ENCODE data around the gene KRT6C.
A peak's percentile ranks its signal among the peaks of the same experiment; 100 is the strongest.
"Not testable (repeated sequence)": the region's sequence is repeated elsewhere in the genome, so short reads cannot be mapped to it uniquely, and the experiment has no call there.

KRT6C gene

DNA sequence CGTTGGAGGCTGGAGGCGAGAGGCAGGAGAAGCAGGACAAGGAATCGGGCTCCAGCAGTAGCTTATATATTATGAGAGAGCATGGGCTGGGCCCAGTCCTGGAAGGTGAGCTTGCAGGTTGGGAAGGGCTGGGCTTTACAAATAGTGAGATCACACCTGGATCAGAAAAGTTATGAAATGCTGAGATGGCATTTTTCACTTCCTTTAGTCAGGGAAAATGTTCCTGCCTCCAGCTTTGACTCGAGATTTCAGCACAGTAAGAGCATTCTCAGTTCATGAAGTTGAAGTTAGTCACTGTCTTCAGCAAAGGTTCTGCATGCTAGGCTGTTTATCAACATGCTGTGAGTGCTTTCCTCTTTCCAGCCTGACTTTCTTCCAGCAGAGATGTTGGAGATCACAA lies at the start of gene KRT6C:
KRT6C (minus strand) TSS at position 38 of the 400 bp plus-strand sequence. CDS start 68 bp downstream, outside the sequence.
- no peak for DNase-seq

DNA sequence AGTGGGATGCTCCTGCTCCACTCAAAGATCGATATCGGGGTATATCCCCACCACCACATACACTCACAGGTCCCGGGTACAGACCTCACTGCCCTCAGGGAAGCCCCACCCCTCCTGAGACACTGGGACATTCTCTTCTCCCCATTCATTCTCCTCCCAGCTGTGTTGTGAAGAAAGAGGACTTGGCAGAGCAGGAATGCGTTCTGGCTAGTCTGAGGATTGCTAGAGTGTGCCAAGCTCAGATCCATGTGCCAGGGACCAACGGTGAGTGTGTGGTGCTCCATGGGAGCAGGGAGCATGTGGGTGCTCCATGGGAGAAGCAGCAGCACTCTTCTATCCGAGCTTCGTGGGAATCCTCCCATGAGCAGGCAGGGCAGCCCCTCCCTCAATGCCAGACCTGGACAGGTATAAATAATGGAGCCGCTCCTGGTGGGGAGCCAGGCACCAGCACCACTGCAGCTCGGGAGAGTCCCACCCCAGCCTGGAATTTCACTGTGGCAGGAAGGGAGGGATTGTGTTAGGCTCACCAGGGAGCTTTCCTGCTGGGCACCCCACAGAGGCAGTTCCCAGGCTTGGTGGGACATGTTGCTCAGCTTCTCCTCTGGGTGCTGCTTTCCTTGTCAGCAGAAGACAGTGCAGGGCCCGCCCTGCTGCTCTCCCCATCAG lies 48.9 kb upstream of the KRT6C start:
- no peak for DNase-seq

DNA sequence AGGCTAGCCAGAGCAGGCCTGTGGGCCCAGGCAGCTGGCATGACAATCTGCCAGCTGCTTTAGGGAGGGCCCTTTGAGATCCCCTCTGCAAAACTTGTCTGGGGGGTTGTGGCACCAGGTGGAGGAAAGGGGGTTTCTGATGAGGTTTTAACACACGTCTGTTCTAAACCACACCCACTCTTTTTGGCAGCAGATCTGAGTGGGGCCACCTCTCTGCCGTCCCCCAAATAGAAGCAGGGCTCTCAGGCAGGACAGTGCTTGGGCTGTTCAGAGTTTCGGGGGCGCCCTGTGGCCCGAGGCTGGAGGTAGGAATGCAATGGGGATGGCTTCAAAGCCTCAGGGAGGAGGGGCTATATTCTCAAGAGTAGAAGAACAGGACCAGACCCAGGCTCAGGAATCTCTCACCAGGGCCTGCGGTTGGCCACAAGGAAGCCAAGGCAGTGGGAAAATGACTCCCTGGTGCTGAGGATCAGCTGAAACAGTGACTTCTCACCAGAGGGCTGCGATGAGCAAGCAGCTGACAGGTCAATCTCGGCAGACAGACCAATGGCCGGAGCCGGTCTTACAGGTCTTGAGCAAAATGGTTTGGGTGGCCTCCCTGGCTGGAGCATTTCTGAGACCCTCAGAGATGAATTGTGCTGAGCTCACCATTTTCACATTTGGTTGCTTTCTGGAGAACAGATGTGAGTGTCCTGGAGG lies 48.1 kb upstream of the KRT6C start:
- no peak for DNase-seq

DNA sequence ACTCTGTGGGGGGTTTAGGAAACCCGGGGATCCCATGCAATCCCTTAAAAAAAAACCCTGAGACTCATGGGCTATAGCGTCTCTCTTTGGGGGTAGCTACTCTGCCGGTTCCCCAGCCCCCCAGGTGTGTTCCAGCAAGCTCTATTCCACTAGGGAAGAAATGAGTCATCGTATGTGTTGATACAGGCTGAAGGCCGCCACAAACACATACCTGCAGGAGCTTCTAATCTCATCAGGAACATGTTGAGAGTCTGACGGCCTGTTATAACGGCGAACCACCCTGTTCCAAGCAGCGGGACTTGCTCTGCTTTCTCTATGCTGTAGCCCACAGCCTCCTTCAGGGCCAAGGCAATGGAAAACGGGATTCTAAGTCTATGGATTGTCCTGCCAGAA lies 47.6 kb upstream of the KRT6C start:
- no peak for DNase-seq

DNA sequence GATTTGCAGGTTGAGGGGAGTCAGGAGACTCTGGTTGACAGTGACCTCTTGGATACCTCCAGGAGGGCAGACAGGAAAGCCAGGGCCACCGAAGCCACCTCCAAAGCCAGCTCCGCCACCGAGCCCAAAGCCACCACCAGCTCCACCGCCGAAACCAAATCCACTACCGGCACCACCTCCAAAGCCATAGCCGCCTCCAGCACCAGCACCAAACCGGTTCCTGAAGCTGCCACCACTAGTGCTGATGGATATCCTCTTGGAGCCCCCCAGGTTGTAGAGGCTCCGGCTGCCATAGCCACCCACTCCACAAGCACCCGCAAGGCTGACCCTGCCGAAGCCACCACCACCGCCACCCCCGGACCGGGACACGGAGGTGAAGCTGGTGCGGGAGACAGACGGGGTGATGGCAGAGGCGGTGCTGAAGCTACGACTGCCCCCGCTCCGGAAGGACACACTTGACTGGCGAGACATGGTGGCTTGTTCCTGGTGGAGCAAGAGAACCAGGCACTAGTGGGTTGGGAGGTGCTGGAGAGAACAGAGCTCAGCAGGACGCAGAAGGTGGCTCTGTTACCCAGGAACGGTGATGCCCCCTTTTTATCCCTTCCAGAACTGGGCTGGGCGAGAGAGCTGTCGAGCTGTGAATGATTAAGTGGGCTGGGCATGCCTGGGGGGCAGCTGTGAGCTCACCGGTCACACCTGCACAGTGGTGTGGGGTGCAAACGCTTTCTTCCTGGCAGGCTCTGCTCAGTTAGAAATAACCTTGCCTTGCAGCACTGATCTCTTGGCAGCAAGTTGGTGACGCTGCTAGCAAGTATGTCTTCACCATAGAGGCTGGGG lies 46.4 kb upstream of the KRT6C start, which contains the start of gene KRT5:
KRT5 (minus strand) TSS at position 569 of the 837 bp plus-strand sequence; CDS start at position 471, 98 bp downstream.
- no peak for DNase-seq

DNA sequence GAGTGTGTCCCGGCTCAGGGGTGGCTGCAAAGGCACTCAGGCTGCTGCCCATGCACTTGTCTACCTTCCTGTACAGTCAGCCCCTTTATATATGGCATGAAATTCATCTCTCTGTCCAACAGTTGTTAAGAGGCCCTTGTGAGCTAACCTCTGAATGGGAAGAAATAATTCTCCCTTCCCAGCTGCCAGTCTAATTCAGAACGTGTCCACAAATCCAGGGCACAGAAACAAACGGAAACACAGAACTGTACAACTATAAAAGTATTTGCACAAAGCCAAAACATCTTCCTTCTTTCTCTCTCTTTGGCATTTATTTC lies 45.7 kb upstream of the KRT6C start:
- no peak for DNase-seq

DNA sequence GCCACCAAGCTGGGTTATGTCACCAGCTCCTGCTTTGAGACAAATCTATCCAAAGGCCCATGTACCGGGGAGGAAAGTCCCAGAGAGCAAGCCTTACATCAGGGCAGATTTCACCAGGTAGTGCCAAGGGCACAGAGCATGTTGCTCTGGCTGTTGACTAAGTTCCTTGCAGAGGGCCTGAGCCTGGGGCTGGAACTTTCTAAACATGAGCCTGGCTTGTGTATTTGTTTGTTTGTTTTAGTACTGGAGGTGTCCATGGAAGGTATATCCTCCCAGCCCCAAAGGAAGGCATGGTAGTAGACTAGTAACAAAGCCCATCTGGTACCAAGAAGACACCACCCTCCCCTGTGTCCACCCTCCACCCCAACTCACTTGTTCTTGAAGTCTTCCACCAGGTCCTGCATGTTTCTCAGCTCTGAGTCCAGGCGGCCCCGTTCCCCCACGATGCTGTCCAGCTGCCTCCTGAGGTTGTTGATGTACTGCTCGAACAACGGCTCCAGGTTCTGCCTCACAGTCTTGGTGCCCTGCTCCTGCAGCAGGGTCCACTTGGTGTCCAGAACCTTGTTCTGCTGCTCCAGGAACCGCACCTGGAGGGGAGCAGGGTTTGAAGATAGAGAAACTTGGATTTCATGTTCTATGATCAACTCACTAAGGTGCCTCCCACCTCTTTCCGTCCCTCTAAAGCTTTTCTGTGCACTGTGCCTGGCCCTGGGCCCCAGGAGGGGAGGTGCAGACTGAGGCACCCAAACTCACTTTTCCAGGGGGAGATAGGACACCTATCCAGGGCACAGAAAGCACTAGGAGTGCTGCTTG lies 45.2 kb upstream of the KRT6C start:
- DNase-seq = no peak

DNA sequence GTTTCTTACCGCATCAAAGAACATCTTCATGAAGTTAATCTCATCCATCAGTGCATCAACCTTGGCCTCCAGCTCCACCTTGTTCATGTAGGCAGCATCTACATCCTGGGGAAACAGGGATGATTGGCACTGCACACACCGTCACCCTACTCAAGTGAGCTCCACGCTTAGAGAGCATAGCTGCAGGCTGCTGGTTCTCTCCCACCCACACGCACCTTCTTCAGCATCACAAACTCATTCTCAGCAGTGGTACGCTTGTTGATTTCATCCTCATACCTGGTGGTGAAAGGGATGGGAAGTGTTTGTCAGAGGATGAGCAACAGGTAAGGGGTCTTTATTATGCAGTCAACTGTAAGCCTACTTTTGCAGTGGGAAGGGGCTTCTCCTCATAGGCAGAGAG lies 44.3 kb upstream of the KRT6C start:
- no peak for DNase-seq

DNA sequence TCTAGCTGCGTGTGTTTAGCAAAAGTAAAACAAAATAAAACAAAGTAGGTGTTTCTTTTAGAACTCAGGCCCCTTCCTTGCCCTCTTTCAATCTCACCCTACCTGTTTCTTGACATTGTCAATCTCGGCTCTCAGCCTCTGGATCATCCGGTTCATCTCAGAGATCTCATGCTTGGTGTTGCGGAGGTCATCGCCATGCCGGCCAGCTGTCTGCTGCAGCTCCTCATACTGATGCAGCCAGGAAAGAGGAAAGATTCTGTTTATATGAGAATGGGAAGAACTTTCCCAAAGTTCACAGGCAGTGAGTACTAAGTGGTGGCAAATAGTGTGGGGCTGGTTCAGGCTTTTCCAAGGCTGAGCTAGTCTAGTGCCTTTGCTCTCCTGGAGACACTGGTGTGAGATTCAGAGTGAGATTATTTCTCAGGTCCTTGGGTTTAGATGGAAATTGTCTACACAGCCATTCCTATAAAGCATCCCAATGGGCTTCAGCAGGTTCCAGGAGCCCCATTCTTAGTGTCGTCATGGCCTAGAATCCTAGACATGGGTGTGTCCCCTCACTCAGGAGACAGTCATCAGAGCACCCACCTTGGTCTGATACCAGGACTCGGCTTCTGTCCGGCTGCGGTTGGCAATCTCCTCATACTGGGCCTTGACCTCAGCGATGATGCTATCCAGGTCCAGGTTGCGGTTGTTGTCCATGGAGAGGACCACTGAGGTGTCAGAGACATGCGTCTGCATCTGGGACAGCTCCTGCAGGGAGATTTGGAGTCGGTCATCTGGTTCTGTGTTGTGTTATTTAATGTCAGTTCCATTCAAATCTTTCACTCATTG lies 43.6 kb upstream of the KRT6C start:
- DNase-seq = no peak

DNA sequence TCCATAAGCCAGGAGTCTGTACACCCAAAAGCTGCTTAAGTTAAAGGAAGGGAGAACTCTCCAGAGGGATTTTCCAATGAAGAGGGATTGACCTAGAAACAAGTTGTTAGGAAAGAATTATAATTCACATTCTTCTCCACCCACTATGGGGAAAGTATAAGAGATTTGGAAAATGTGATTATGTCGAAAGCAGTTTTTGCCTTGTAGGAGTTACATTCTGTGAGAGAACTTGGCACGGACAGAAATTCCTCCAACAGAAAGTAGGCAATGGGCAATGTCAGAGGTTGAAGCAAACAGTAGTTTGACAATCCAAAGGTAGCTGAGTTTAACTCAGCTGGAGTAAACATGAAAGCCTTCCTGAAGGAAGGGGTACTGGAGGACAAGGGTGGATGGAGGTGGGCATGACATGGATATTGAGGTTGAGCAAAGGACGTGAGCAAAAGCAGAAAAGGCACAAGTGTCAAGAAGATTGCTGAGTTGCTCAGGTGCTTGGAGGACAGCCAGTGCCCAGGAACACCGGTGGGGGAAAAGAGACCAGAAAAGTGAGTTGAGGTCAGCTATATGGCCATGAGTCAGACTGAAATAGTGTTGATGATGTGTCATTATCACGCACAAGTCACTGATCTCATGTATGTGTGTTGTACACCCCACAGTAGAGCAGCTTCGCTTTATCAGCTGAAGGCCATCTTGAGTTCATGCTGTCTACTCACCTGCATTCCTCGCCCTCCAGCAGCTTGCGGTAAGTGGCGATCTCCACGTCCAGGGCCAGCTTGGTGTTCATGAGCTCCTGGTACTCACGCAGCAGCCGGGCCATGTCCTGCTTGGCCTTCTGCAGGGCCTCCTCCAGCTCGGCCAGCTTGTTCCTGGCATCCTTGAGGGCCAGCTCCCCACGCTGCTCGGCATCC lies 42.6 kb upstream of the KRT6C start:
- DNase-seq = no peak

DNA sequence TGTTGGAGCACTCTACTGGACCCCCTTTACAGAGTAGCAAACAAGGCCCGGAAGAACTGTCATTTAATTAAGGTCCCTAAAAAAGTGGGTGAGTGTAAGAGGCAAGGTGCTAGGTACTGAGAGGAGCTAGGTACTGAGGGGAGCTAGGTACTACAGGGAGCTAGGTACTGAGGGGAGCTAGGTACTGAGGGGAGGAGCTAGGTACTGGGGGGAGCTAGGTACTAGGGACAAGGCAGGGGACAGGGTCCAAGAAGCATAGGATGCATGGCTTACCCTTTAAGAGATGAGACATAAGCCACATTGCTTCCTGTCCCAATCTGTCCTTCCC lies 41.7 kb upstream of the KRT6C start:
- no peak for DNase-seq

DNA sequence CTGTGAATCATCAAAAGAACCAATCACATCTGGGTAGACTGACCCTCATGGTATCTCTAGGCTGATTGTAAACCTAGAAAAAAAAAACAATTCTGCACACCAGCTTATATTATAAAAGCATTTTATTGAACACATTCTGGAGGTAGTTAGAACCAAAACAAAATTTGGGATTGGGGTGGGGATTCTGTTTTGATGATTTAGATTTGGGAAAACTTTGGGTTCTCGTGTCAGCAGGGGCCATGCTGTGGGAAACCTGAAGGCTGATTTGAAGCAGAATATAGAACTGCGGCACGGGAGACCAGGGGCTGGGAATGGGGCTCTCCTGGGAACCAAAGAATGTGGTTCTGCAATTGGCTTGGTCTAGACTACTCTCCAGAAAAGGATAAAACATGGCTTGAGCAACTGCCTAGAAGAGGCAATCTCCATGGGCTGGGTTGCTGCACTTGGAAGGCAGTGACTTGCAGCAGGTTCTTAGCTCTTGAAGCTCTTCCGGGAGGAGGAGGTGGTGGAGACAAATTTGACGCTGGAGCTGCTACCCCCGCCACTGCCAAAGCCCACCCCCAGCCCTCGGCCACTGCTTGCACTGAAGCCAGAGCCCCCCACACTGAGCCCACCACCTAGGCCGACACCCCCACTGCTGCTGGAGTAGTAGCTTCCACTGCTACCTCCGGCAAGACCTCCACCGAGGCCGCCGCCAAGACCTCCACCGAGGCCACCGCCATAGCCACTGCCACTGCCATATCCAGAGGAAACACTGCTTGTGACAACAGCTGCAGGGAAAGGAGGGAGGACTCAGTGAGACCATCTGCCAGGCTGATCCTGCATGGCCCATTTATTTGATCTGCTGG lies 41.1 kb upstream of the KRT6C start:
- DNase-seq = no peak

DNA sequence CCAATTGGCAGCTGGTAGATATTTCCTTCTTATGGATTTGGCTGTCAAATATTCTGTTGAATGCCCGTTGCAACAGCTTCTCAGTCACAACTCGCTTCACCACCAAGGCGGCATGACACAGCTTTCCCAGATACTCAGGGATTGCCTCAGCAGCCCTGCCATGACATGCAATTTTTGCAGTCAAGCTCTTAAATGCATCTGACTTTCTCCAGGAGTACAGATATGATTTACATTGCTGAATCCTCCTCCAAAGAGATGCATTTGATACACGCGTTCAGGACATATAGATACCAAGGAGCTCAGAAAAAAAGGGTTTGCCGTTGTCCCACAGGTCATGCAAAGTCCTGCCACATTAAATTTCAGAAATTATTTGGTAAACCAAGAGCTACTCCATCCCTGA lies 40.1 kb upstream of the KRT6C start:
- DNase-seq = no peak

DNA sequence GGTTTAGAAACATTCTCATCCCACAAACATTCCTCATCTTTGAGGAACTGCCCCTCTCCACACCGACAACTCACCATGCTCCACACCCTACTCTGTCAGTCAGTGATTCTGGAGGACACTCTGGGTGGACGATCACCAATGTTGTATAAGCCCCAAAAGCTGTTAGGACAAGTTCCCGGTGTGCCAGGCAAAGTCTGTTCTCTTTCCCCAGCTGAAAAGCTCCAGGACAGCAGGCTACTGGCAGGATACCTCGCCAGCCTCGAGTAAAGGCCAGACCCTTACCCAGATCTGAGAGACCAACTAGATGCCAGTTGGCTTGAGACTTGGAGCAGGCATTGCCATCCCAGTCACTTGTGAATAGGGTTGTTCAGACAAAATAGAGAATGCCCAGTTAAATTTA lies 34.6 kb upstream of the KRT6C start:
- no peak for DNase-seq

DNA sequence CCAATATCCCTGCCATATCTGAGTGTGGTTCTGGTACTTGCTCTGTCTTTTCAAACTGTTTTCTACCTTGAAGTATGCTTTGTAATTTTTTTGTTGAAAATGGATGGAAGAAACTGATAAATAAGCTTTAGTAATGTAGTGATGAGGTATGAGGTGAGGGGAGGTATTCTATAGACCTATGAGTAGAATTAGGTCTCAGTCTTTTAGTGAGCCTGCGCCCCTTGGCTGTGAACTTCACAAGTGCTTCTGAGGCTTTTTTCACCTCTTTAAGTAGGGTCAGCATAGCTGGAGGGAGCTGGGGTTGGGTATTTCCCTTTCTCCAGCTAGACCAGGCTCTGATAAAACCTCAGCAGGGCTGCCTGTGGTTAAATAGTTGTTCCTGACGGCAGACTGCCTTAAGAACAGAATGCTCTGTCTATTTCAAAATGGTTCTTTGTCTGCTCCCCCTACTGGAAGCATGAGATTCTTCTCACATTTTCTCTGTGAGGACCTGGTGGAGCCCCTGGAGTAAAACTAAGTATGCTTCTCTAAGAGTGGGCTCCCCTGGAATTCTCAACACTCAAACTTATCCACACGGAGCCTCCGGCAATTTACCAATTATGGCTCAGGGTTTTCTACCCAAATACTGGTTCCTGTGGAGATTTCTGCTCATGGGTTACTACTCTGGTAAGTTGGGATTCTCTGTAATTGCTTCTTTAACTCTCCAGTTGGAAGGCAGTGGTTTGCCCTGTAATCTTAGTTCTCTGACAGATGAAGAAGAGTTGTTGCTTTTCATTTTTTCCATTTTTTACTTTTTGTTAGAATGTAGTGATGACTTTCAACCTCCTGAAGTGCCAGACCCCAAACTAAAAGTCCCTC lies 33.5 kb upstream of the KRT6C start:
- peak in 1 of 2 experiments; percentile 22 for DNase-seq

DNA sequence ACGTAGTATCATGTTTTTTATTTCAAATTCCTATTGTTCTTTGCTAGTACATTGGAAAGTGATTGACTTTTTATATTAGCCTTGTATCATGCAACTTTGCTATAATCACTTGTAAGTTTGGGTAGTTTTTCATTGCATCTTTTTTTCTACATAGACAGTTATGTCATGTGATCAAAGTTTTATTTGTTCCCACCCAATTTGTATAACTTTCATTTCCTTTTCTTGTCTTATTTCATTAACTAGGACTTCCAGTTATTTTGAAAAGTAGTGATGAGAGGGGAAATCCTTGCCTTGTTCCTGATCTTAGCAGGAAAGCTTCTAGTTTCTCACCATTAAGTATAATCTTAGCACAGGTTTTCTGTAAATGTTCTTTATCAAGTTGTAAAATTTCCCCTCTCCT lies 29.3 kb upstream of the KRT6C start:
- DNase-seq = no peak

DNA sequence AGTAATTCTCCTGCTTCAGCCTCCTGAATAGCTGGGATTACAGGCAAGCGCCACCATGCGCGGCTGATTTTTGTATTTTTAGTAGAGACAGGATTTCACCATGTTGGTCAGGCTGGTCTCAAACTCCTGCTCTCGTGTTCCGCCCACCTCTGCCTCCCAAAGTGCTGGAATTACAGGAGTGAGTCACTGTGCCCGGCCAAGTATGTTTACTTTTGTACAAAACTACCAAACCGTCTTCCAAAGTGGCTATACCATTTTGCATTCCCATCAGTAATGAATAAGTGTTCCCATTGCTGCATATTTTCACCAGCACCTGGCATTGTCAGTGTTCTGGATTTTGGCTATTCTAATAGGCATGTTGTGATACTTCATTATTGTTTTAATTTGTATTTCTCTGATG lies 27.9 kb upstream of the KRT6C start:
- no peak for DNase-seq

DNA sequence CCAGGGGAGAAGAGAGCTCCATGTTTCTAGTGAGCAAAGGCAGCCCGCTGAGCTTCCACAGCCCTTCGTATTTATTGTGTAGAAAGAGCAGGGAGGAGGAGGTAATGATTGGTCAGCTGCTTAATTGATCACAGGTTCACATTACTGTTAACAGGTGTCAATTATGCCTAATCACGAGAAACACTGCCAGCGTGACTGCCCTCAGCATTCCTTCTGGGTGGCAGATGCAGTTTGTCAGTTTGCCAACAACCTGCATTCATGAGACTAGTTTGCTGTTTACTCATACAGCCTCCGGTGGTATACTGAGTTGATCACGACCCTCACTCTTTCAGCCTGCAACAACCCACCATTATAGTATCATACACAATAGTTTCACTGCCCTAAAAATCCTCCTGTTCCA lies 27.0 kb upstream of the KRT6C start:
- not testable (repeated sequence) for DNase-seq

All from NCI-H1930 (cell line).